DMS79 treated with DMSO at 0.1 percent for 48 hours (cell line): ENCODE measurements around the gene IL20RB.

Source experiments
- DNase-seq: peaks from one replicate; lab custom pipeline; 2025; lab: John Stamatoyannopoulos, UW

The IL20RB gene

DNA sequence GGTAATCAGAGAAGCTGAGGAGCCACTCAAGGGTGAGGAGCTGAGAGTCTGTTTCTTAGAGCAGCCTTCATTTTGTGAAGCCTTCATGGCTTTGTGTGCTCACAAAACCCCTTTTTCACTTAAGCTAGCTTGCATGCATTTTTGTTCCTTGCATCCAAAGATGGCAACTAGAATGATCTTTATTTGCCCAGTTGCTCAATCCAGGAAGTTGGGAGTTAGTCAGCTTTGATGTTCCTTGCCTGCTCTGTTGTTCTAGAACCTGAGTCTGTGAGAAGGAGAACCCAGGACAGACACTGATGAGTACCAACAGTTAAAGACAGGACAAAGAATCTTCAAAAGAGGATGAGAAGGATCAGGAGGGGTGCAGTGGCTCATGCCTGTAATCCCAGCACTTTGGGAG, 81.8 kb downstream of the IL20RB start:
- DNase-seq: no peak

- DNase-seq: no peak
Observed at GRCh38 chr3:137041251-137041650, 83.5 kb downstream of the IL20RB start.

- no peak for DNase-seq
Observed at GRCh38 chr3:137041686-137042085, 83.9 kb downstream of the IL20RB start.

- no peak for DNase-seq
Observed at GRCh38 chr3:137046747-137047146, 89.0 kb downstream of the IL20RB start.

GRCh38 chr3:137047240-137047639, 89.5 kb downstream of the IL20RB start:
- no peak for DNase-seq

- no peak for DNase-seq
Observed at GRCh38 chr3:137050281-137050680, 92.5 kb downstream of the IL20RB start.

DNA sequence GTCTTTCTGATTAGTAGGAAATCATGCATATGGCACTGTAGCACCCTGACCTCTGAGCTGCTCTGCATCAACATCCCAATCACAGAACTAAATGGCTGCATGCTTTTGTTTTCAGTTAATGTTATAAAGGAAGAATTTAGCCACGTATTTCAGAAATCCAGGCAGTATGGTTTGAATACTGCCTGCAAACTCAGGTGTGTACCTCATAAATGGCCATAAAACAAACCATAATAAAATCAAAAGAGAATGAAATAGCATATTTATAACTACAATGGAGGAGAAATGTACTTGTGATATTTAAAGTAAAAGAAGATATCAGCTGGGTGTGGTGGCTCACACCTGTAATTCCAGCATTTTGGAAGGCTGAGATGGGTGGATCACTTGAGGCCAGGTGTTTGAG, 94.5 kb downstream of the IL20RB start:
- DNase-seq: no peak
